GM10266 (cell line): ENCODE data around the gene DYSF.

Experiments
- DNase-seq: peaks from one replicate; pipeline ENCODE4 v3.0.0; 2012; ENCODE audit errors: extremely low spot score
- CTCF ChIP-seq: IDR thresholded peaks from 2 replicates; pipeline ENCODE4 v1.5.1; 2012; ENCODE audit warnings: mild to moderate bottlenecking, low read depth; ENCODE audit not compliant: control insufficient read depth, insufficient read depth; ENCODE audit errors: missing control alignments

DYSF gene

GRCh38 chr2:71462056-71462605 lies 8.8 kb downstream of the DYSF start:
- TF ChIP-seq CTCF: no peak
- no peak for DNase-seq

- no peak for DNase-seq
- TF ChIP-seq CTCF: no peak
Measured at GRCh38 chr2:71462641-71463341, 9.4 kb downstream of the DYSF start.

GRCh38 chr2:71463342-71463654 lies 9.9 kb downstream of the DYSF start:
- no peak for TF ChIP-seq CTCF

GRCh38 chr2:71464389-71464788 lies 11.0 kb downstream of the DYSF start:
- DNase-seq: no peak
- no peak for TF ChIP-seq CTCF

More at GRCh38 chr2:71463342-71463654, 9.9 kb downstream of the DYSF start:
- DNase-seq: no peak

GRCh38 chr2:71465356-71465755 lies 12.0 kb downstream of the DYSF start:
- no peak for TF ChIP-seq CTCF
- no peak for DNase-seq

GRCh38 chr2:71465961-71466300 lies 12.6 kb downstream of the DYSF start:
- no peak for DNase-seq
- TF ChIP-seq CTCF: no peak

GRCh38 chr2:71466301-71467179 lies 13.2 kb downstream of the DYSF start:
- TF ChIP-seq CTCF: no peak
- no peak for DNase-seq
